ENCODE results near the gene ADRA2C. TPM values are rescaled to one million over a fixed set of nuclear protein-coding genes. Genes with fewer than 3 reads are reported as not detected.

Gene ADRA2C
- total RNA-seq, 1 donor from 2014 or later: 3.2 TPM

- DNase-seq (ENCODE audit: low spot score): no peak
- Mint-ChIP-seq H3K9me3 (ENCODE audit: unreplicated experiment) (no peaks in the 10 kb centered on the region), H3K4me3 (ENCODE audit: unreplicated experiment) (no peak overlapping the region), H3K4me1 (ENCODE audit: unreplicated experiment) (peaks cover under 1% of the 10 kb centered on the region), H3K27me3 (ENCODE audit: unreplicated experiment) (peaks cover 4% of the 10 kb centered on the region), H3K36me3 (ENCODE audit: low read depth, unreplicated experiment) (no peaks in the 10 kb centered on the region), H3K27ac (ENCODE audit: unreplicated experiment) (no peak overlapping the region)
- TF ChIP-seq CTCF (IDR thresholded peaks at IDR 0.05; ENCODE audit: unreplicated experiment): no peak
Measured at GRCh38 chr4:3759236-3759635, 6.9 kb upstream of the ADRA2C start.

GRCh38 chr4:3760346-3760745, 5.8 kb upstream of the ADRA2C start:
- no peak for DNase-seq (ENCODE audit: low spot score)
- TF ChIP-seq CTCF (IDR thresholded peaks at IDR 0.05; ENCODE audit: unreplicated experiment): no peak
- no peaks in the 10 kb centered on the region for H3K36me3 Mint-ChIP-seq (ENCODE audit: low read depth, unreplicated experiment)
- H3K9me3 Mint-ChIP-seq (ENCODE audit: unreplicated experiment): no peaks in the 10 kb centered on the region
- H3K27me3 Mint-ChIP-seq (ENCODE audit: unreplicated experiment): peaks cover 4% of the 10 kb centered on the region
- no peaks in the 10 kb centered on the region for H3K4me1 Mint-ChIP-seq (ENCODE audit: unreplicated experiment)
- H3K4me3 Mint-ChIP-seq (ENCODE audit: unreplicated experiment): no peak overlapping the region
- H3K27ac Mint-ChIP-seq (ENCODE audit: unreplicated experiment): no peak overlapping the region

GRCh38 chr4:3760841-3761240, 5.3 kb upstream of the ADRA2C start:
- H3K4me3 Mint-ChIP-seq (ENCODE audit: unreplicated experiment): no peak overlapping the region
- no peaks in the 10 kb centered on the region for H3K36me3 Mint-ChIP-seq (ENCODE audit: low read depth, unreplicated experiment)
- no peak for DNase-seq (ENCODE audit: low spot score)
- TF ChIP-seq CTCF (IDR thresholded peaks at IDR 0.05; ENCODE audit: unreplicated experiment): no peak
- no peak overlapping the region for H3K27ac Mint-ChIP-seq (ENCODE audit: unreplicated experiment)
- no peaks in the 10 kb centered on the region for H3K4me1 Mint-ChIP-seq (ENCODE audit: unreplicated experiment)
- H3K27me3 Mint-ChIP-seq (ENCODE audit: unreplicated experiment): peaks cover 4% of the 10 kb centered on the region
- no peaks in the 10 kb centered on the region for H3K9me3 Mint-ChIP-seq (ENCODE audit: unreplicated experiment)

- TF ChIP-seq CTCF (IDR thresholded peaks at IDR 0.05; ENCODE audit: unreplicated experiment): no peak
- H3K36me3 Mint-ChIP-seq (ENCODE audit: low read depth, unreplicated experiment): no peaks in the 10 kb centered on the region
- DNase-seq (ENCODE audit: low spot score): no peak
- peaks cover 4% of the 10 kb centered on the region for H3K4me1 Mint-ChIP-seq (ENCODE audit: unreplicated experiment)
- peaks cover 8% of the 10 kb centered on the region for H3K27me3 Mint-ChIP-seq (ENCODE audit: unreplicated experiment)
- no peak overlapping the region for H3K4me3 Mint-ChIP-seq (ENCODE audit: unreplicated experiment)
- H3K9me3 Mint-ChIP-seq (ENCODE audit: unreplicated experiment): no peaks in the 10 kb centered on the region
- H3K27ac Mint-ChIP-seq (ENCODE audit: unreplicated experiment): no peak overlapping the region
Measured at GRCh38 chr4:3762264-3762663, 3.9 kb upstream of the ADRA2C start.

GRCh38 chr4:3762753-3763549, 3.2 kb upstream of the ADRA2C start:
- H3K36me3 Mint-ChIP-seq (ENCODE audit: low read depth, unreplicated experiment): peaks cover 3% of the 10 kb centered on the region
- H3K4me1 Mint-ChIP-seq (ENCODE audit: unreplicated experiment): peaks cover 6% of the 10 kb centered on the region
- no peak for TF ChIP-seq CTCF (IDR thresholded peaks at IDR 0.05; ENCODE audit: unreplicated experiment)
- no peak overlapping the region for H3K4me3 Mint-ChIP-seq (ENCODE audit: unreplicated experiment)
- H3K9me3 Mint-ChIP-seq (ENCODE audit: unreplicated experiment): no peaks in the 10 kb centered on the region
- peaks cover 9% of the 10 kb centered on the region for H3K27me3 Mint-ChIP-seq (ENCODE audit: unreplicated experiment)
- no peak for DNase-seq (ENCODE audit: low spot score)
- peak overlapping the region; percentile 52 for H3K27ac Mint-ChIP-seq (ENCODE audit: unreplicated experiment)

Measured in endothelial cell (in vitro differentiated cells).